Measurements from ENCODE around the gene TOMM20L.
"Not testable (repeated sequence)": the region's sequence is repeated elsewhere in the genome, so short reads cannot be mapped to it uniquely, and the experiment has no call there.

The TOMM20L gene
- 0.94 reads per million for total RNA-seq

DNA sequence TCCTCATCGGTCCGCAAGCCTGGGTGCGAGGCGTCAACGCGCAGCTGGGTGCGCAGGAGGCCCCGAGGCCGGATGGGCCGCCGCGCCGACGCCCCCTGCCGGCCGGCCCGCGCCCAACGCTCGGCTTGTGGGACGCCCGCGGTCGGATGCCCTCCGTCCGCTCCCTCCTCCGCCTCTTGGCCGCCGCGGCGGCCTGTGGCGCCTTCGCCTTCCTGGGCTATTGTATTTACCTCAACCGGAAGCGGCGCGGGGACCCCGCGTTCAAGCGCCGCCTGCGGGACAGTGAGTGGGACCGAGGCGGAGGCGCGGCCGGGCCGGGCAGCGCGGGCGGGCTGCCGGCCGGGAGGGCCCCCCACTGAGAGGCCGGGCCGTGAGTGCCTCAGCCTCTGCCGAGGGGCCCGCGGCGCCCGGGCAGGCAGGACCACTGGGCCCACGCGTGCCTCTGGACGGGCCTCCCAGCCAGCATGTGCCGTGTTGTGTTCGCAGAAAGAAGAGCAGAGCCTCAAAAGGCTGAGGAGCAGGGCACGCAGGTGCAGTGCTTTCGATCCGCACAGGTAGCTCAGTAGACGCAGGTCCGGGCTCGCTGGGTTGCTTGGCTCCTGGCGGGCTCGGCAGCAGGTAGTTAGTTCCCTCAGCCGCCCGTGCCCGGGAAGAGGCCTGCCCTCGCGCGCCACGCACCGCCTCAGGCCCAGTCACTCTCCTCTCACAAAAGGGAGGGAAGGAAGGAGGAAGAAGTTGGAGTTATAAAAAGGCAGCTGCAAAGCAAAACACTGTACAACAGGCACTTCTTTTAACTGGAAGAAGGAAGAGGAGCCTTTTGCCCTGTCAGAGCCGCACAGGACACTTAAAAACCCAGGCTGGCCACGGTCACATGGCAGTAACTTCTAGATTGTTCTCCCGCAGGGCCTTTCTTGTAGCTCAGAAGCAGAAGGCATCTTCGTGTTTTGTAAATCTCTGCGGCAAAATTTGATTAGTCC lies at the start of gene TOMM20L:
Gene TOMM20L (plus strand): TSS at position 119 of the 977 bp plus-strand sequence. CDS start 28 bp downstream, at position 147.
- peak; percentile 56 for DNase-seq

DNA sequence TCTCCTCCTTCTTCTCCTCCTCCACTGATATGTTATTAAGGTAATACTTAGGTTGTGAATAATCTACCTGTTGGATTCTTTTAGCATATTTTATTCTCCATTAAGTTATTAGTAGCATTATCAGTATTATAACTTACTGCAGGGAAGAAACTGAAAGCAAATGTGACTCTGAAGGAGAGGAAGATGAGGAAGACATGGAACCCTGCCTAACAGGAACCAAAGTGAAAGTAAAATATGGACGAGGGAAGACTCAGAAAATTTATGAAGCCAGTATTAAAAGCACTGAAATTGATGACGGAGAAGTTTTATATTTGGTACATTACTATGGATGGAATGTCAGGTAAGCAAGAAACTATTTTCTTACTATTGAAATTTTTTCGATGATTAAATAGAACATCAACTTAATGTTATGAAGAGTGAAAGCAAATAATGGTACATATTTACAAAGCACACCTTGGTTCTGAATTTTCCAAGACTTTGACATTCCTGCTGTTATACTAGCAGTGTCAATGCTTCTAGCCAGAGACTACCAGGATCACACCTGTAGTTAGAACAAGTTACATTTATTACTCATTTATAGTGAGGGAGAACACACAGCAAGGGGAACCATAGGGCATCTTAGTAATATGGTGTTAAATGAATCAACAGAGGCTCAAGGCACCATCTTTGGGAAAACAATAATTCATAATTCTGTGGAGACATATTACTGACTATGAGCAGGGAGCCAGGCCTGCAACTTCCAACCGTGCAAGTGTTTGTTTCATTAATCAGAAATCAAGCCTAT lies 42.0 kb upstream of the TOMM20L start:
- no peak for DNase-seq

DNA sequence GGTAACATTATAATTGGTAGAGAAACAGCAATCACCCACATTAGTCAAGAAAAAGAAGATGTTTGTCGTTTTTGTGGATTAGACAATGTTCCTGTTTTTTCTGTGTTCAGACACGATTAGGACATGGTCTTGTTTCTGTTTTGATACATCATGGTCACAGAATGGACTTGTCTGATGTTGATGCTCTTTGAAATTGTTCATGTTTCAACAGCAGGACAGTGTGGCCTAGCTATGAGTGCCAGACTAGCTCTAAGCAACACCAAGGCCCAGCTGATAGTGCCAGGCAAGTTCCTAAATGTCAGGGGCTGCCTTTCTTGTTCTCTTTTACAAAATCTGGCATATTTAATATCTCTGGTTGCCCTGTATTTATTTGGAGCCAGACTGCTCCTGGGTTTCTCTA lies 40.9 kb upstream of the TOMM20L start:
- no peak for DNase-seq

DNA sequence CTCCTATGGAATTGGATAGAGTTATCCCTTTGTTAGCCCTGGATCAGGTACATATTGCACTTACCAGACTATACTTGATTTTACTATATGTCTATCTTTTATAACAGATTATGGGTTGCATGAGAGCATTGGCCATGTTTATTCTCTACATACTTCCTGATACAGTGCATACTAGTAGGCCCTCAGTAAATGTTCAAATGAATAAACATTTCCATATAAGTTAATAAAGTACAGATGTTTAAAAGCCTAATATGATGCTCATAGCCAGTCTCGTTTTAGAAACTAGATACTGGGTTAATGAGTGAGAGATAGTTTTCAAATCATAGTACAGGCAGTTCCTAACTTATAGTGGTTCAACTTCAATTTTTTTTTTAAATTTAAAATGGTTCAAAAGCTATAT lies 39.5 kb upstream of the TOMM20L start:
- DNase-seq = no peak

DNA sequence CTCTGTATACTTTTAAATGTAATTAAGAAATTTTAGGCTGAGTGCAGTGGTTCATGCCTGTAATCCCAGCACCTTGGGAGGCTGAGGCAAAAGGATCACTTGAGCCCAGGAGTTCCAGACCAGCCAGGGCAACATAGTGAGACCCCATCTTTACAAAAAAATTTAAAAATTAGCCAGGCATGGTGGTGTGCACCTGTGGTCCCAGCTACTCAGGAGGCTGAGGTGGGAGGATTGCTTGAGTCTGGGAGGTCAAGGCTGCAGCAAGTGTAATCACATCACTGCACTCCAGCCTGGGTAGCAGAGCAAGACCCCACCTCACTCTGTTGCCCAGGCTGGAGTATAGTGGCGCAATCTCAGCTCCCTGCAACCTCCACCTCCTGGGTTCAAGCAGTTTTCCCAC lies 33.5 kb upstream of the TOMM20L start:
- not testable (repeated sequence) for DNase-seq

DNA sequence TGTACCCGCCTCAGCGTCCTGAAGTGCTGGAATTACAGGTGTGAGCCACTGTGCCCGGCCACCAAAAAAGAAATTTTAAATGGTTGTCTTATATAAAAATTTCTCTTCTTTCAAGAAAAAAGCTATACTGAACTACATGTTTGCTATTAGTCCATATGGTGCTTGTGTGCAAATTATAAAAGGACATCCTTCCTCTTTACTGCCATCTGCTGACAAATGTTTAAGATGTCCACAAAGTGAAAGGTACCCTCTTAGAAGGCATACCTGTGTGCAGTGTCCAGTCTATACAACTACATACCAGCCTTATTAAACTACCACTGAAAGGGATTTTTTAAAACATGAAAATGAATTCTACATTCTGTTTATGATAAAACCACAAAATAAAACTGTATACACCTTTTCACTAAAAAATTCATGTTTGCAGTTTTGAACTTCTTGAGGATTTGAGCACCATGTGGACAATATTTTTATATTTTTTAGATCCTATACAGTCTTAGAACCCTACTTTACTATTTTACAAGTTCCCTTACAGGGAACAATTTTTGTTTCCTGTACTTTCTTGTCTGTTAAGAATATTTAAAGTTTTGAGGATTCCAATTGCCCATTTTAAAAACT lies 32.8 kb upstream of the TOMM20L start:
- DNase-seq = no peak

DNA sequence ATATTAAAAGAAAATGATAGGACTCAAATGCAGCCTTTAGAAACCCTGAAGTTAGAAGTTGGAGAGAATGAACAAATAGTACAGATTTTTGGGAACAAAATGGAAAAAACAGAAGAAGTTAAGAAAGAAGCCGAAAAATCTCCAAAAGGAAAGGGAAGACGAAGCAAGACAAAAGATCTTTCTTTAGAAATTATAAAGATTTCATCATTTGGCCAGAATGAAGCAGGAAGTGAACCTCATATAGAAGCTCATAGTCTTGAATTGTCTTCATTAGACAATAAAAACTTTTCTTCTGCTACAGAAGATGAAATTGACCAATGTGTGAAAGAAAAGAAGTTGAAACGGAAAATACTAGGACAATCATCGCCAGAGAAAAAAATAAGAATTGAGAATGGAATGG lies 31.4 kb upstream of the TOMM20L start:
- no peak for DNase-seq

DNA sequence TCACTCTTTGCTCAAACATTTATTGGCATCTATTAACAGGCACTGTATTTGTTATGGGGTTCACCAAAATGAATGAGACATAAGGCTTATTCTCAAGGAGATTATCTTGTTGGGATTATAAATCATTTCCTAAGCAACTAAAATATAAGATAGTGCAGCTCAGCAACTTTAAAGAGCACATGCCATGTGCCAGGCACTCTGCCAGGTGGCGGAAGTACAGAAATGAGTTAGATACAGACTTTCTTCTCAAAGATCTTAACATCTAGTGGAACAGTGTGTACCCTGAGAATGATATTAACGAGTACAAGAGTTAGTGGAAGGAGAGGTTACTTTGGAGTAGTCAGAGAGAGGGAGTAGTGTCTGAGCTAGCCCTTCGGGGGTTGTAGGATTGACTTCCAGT lies 28.4 kb upstream of the TOMM20L start:
- no peak for DNase-seq

DNA sequence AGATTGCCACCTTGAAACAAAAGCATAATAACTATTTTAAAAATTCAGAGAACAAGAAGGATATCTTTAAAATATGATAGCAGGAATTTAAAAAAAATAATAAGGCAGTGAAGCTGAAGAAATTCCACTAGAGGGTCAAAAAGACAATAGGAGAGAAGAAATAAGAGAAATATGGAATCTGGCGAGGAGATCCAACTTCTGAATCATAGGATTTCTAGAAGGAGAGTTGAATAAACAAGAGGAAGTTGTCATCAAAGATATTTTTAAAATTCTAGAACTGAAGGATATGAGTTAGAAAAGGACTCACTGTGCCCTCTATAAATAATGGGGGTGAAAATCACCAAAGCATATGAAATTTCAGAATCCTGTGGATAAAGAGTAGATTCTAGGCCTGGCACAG lies 26.8 kb upstream of the TOMM20L start:
- DNase-seq = no peak

DNA sequence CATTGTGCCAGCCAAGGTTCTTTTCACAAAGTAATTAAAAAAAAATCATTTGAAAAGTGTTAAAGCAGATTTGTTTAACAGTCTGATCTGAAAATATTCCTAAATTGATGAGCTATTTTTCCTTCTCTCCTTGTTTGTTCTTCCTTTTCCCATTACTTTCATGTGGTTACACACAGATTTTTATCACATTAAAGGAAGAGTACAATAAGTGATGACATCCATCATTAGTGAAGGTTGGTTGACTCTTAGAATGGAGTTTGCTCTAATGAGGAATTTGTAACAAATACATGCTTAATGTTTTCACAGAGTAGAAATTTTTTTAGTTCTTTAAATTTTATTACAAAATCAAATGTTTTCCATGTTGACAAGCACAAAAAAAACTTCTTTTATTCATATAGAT lies 18.9 kb upstream of the TOMM20L start:
- DNase-seq = no peak

DNA sequence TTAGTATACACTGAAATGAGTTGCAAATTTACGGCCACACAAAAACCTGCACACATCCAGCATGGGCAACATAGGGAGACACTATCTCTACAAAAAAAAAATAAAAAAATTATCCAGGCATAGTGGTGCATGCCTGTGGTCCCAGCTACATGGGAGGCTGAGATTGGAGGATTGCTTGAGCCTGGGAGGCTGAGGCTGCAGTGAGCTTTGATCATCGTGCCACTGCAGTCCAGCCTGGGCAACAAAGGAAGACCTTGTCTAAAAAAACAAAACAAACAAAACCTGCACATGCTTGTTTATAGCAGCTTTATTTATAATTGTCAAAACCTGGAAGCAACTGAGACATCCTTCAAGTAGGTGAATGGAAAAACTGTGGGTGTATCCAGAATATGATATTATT lies 4.9 kb upstream of the TOMM20L start:
- no peak for DNase-seq

DNA sequence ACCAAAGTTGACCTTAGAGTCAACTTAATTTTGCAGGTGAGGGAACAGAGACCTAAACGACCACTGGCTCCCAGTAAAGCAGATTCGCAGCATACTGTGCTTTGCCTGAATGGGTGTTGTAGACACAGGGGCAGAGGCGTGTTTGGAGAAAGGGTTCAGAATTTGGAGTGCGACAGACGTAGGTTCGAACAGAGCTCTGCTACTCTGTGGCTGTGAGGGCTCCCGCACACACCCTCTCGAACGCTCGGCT lies 243 bp upstream of the TOMM20L start:
- DNase-seq = no peak

DNA sequence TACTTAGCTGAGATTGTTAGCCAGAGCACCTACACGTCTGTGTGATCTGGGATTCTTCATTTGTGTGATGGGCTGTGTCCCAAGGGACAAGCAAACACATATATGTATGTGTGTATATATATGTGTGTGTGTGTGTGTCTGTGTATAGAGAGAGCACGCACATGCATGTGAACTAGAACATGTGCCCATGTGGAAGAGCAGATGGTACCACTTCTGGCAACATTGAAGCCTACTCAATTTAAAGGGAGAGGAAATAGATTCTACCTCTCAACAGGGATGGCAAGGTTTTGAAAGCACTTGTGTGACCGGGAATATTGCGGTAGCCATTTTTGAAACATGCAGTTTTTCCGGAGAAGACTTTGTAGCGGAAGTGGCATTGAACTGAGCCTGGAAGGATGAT lies 1.4 kb downstream of the TOMM20L start:
- DNase-seq = no peak

DNA sequence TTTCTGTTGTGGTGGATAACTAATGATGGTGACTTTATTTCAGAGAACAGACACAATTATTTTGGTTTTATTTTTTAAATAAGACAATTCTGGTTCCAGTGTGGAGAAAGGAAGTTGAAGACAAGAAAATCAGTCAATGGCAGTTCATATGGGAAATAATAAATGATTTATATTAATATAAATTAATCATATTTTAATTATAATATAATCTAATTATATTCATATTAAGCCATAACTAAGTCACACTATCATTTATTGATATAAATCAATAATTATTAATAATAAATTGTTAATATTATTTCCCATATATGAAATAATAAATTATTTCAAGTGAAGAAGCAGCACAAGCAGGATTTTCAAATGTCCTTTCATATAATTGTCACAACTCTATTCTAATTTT lies 2.8 kb downstream of the TOMM20L start:
- DNase-seq = no peak

DNA sequence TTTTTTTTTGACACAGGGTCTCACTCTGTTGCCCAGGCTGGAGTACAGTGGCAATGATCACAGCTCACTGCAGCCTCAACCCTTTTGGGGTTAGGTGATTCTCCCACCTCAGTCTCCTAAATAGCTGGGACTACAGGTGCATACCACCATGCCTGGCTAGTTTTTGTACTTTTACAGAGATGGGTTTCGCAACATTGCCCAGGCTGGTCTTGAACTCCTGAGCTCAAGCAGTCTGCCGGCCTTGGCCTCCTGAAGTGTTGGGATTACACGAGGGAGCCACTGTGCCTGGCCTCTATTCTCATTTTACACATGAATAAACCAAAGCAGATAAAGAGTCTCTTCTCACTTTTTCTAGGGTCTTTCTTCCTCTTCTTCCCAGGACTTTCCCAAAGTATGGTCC lies 3.2 kb downstream of the TOMM20L start:
- no peak for DNase-seq

DNA sequence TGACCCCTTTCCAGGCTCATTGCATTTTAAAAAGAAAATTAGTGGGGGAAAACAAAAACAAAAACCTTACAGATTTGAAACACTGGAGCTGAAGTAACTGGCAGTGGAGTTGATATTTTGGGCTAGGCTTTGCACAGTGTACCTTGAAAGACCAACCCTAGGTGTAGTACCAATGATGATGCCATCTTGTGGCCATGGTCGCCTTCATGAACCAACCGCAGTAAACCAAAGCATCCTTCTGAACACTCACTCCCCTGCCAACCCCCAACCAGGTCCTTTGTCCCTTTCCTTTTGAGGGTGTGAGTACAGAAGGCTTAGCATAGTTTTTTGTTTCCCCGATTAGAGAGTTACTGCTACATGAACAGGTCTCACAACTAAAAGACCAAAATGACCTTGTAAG lies 5.9 kb downstream of the TOMM20L start:
- DNase-seq = no peak

DNA sequence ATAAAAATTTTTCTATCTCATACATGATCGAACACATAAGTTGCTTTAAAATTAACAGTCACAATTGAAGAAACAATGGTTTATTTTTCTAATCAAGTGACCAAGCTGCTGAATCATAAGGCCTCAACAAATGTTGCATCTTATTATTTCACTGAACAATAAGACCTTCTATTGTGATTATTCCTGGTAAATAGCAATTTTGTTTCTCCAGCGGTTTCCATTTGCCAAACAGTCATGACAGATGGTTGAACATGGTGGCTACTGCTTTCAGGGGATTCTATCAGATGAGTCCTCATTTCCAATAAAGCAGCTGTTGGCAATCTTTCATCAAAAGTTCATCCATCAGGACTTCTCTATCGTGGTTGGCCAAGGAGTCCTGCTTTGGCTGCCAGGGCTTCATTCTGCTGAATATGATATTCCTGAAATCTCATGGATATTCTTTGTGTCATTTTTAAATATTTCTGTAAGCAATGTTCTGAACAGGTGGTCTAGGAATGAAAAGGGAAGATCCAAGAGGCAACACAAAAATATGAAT lies 13.0 kb downstream of the TOMM20L start:
- DNase-seq = no peak

DNA sequence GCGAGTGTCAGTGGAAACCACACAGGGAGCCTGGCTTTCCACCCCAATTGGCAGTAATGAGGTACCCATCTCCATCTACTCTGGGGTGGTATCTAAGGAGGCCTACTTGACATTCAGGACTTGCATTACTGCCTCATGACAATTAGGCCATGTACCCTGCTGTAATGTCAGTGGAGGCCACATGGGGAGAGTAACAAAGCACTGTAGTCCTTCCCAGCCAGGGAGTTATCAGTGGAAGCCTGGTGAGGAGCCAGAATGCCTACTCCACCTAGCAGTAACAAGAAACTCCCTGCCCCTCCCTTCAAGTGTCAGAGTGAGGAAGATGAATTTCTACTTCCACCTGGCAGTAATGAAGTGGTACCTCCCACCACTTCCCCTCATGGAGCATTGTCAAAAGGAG lies 19.1 kb downstream of the TOMM20L start:
- no peak for DNase-seq

DNA sequence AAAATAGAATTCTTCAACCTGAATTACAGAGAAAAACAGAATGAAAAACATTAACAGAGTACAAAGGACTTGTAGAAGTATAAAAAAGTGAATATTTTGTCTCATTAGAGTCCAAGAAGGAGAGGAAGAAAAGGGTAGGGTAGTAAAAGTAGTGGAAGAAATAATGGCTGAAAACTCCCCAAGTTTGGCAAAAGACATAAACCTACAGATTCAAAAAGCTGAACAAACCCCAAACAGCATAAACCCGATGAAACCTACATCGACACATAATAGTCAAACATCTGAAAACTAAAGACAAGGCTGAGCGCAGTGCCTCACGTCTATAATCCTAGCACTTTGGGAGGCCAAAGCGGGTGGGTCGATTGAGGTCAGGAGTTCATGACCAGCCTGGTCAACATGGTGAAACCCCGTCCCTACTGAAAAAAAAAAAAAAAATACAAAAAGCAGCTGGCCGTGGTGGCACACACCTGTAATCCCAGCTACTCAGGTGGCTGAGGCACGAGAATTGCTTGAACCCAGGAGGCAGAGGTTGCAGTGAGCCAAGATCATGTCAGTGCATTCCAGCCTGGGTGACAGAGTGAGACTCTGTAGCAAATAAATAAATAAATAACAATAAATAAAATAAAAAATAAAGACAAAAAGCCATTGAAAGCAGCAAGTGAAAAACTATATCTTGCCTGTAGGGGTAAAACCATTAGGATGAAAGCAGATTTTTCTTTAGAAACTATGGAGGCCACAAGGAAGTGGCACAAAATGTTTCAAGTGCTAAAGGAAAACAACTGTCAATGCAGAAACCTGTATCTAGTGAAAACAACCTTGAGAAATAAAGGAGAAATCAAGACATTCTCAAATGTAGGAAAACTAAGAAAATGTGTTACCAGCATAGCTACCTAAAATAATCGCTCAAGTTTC lies 20.2 kb downstream of the TOMM20L start:
- DNase-seq = no peak

DNA sequence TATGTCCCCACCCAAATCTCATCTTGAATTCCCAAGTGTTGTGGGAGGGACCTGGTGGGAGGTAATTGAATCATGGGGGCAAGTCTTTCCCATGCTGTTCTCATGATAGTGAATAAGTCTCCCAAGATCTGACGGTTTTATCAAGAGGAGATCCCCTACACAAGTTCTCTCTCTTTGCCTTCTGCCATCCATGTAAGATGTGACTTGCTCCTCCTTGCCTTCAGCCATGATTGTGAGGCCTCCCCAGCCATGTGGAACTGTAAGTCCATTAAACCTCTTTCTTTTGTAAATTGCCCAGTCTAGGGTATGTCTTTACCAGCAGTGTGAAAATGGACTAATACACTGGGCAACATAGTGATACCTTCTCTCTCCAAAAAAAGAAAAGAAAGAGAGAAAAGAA lies 21.2 kb downstream of the TOMM20L start:
- not testable (repeated sequence) for DNase-seq

DNA sequence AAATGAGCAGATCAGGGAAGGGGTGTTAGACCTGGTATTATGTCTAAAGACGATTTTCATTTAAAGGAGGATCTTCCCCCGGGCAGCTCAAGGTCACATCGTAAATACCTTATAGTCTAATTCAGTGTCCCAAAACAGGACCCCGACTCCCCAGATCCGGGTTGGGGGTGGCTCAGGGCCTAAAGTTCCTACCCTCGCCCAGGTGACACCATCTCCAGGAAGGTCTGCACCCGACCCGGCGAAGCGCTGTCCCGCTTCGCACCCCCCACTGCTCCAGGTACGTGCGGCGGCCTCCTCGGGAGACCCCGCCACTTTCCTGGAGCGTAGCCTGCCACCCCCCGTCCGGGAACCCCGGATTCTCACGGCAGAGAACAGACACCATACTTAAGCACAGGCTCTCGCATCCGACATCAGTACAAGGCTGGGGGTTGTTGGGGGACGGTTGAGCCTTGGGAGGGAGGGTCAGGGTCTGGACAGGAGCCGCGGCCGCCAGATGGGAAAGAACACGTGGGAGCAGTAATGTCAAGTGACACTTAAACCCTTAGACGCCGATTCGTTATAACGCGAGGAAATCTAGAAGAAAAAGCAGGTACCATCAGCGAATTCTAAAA lies 31.0 kb downstream of the TOMM20L start:
- DNase-seq = peak; percentile 24
